GM10266 (cell line): ENCODE data around the gene JADE3.

Experiments
- DNase-seq: peaks from one replicate; pipeline ENCODE4 v3.0.0; 2012; ENCODE audit errors: extremely low spot score
- TF ChIP-seq, protein P1 (sequence below): IDR thresholded peaks from 2 replicates; pipeline ENCODE4 v1.5.1; 2012; ENCODE audit warnings: mild to moderate bottlenecking, low read depth; ENCODE audit not compliant: control insufficient read depth, insufficient read depth; ENCODE audit errors: missing control alignments

JADE3 gene

GRCh38 chrX:46992070-46992469 lies 79.8 kb downstream of the JADE3 start:
- TF ChIP-seq, protein P1, sequence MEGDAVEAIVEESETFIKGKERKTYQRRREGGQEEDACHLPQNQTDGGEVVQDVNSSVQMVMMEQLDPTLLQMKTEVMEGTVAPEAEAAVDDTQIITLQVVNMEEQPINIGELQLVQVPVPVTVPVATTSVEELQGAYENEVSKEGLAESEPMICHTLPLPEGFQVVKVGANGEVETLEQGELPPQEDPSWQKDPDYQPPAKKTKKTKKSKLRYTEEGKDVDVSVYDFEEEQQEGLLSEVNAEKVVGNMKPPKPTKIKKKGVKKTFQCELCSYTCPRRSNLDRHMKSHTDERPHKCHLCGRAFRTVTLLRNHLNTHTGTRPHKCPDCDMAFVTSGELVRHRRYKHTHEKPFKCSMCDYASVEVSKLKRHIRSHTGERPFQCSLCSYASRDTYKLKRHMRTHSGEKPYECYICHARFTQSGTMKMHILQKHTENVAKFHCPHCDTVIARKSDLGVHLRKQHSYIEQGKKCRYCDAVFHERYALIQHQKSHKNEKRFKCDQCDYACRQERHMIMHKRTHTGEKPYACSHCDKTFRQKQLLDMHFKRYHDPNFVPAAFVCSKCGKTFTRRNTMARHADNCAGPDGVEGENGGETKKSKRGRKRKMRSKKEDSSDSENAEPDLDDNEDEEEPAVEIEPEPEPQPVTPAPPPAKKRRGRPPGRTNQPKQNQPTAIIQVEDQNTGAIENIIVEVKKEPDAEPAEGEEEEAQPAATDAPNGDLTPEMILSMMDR, result no peak
- DNase-seq, result no peak

DNA sequence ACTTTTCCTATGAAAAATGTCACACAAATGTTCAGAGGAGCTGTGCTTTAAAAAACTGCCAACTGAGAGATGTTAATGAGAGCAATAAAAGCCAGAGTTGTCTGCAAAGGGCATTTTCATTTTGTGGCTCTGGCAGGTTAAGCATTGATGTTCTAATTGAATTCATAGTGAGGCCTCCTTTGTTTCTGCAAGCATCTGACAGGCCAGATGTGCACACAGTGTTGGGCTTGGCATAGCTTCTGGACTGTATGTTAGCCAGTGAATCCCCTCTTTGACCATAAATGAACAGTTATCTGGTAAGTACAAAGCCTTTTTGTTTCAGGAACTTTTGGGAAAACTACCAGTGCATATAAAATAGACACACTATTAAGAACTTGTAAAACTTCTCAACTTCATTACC lies 81.9 kb downstream of the JADE3 start:
- no peak for DNase-seq
- TF ChIP-seq, protein P1, result no peak

DNA sequence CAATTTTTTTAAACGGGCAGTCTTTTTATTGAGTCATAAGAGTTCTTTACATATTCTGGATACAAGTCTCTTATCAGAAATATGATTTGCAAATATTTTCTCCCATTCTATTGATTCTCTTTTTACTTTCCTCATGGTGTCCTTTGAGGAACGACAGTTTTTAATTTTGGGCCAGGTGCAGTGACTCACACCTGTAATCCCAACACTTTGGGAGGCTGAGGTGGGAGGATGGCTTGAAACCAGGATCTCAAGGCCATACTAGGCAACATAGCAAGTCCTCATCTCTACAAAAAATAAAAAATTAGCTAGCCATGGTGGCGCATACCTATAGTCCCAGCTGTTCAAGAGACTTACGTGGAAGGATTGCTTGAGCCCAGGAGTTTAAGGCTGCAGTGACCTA lies 99.9 kb downstream of the JADE3 start:
- TF ChIP-seq, protein P1, result no peak
- no peak for DNase-seq

GRCh38 chrX:47026198-47026597 lies 114.0 kb downstream of the JADE3 start:
- TF ChIP-seq, protein P1, result no peak
- DNase-seq, result no peak

DNA sequence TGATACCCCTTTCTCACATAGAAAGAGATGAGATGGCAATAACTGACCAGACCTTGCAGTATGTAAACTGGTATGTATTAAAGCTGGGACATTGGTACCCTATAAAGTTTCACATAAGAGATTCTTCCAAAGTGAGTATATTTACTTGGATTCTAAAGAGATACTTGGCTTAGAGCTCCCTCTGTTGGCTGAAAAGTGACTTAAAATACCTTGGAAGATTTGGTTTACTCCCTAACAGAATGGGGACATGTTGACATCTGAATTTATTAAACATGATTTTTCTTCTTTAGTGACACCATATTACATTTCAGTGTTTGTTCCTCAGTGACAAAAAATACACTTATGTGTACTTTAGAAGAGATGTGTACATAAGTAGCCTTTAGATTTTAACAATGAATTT lies 118.1 kb downstream of the JADE3 start:
- peak; percentile 14 for DNase-seq
- TF ChIP-seq, protein P1, result peak; percentile 35

DNA sequence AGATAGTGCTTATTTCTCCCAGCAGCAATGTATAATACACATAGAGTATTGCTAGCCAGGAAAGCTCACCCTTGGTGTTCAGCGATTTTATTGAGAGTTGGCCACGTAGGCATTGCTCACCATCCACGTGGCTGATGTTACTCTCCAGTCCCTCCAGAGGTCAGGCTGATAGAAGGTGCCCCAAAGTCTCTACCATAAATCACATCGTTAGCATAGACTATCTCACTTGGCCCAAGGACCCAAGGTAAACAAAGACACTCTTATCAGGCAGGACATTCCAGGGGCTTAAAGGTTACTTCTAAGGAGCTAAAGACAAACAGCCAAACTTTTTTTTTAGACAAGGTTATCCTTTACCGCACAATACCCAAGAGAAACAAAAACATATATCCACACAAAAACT lies 135.8 kb downstream of the JADE3 start:
- TF ChIP-seq, protein P1, result no peak
- DNase-seq, result no peak

DNA sequence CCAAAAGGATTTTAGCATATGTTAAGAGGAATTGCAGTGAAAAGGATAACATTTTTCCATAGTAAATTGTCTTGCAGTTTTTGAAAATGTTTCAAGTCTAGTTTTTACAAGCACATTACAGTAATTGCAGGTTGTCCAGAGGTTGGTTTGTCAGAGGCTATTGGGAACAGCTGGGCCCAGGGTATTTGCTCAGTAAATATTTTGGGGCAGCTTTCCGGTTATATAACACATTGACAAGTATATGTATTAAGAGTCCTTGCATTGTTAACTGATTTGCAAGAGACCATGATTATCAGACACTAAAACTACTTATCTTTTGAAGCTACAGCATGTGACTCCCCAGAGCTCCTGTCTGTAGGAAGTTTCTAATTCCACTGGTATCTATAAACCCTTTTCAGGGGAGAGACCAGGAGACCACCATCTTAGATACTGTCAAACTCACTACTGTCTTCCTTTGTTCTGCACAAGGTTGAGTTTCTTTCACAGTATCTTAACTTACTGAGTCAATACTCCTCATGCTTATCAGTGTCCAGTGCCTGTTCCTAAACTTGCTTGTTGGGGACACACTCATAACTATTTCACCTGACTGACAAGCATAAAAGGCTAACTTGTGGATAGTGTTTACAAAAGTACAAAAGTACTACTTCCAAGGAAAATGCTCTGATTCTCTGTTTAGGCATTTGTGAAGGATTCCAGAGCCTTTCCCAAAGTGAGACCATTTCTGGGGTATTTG lies 147.1 kb downstream of the JADE3 start:
- no peak for DNase-seq
- TF ChIP-seq, protein P1, result no peak
